Measurements from ENCODE around the gene GPR137B.

The GPR137B gene, protein sequence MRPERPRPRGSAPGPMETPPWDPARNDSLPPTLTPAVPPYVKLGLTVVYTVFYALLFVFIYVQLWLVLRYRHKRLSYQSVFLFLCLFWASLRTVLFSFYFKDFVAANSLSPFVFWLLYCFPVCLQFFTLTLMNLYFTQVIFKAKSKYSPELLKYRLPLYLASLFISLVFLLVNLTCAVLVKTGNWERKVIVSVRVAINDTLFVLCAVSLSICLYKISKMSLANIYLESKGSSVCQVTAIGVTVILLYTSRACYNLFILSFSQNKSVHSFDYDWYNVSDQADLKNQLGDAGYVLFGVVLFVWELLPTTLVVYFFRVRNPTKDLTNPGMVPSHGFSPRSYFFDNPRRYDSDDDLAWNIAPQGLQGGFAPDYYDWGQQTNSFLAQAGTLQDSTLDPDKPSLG

DNA sequence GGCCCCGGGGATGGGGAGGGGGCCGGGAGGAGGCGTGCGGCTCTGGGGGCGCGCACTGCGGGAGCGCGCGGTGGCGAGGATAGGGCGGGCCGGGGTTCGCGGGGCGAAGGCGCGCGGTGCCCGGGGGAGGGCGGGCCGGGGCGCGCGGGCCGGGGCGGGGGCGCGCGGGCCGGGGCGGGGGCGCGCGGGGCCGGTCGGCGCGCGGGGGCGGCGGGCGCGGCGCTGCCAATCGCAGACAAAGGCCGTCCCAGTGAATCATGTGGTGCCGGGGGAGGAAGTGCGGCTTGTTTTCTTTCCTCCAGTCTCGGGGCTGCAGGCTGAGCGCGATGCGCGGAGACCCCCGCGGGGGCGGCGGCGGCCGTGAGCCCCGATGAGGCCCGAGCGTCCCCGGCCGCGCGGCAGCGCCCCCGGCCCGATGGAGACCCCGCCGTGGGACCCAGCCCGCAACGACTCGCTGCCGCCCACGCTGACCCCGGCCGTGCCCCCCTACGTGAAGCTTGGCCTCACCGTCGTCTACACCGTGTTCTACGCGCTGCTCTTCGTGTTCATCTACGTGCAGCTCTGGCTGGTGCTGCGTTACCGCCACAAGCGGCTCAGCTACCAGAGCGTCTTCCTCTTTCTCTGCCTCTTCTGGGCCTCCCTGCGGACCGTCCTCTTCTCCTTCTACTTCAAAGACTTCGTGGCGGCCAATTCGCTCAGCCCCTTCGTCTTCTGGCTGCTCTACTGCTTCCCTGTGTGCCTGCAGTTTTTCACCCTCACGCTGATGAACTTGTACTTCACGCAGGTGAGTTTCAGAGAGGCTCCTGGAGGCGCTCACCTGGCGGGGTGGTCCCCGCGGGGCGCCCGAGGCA lies at the start of gene GPR137B:
GPR137B (plus strand) TSS at position 287 of the 851 bp plus-strand sequence; CDS start at position 371, 84 bp downstream.
- DNase-seq: peak; percentile 62 to 63

DNA sequence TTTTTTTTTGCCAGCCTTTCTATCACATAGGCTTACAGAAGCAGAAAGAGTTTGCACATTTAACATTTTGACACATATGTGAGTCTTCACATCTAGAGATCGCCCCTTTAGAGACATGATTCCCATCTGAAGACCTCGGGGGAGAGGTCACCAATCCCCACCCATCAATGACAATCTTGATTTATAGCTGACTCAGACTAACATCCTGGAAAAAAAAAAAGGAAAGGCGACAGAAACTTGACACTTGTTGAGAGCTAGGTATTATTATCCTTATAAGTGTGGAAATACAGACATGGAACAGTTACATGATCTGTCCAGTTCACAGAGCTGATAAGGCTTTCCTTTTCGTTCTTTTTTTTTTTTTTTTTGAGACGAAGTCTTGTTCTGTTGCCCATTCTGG lies 49.4 kb upstream of the GPR137B start:
- DNase-seq: no peak

DNA sequence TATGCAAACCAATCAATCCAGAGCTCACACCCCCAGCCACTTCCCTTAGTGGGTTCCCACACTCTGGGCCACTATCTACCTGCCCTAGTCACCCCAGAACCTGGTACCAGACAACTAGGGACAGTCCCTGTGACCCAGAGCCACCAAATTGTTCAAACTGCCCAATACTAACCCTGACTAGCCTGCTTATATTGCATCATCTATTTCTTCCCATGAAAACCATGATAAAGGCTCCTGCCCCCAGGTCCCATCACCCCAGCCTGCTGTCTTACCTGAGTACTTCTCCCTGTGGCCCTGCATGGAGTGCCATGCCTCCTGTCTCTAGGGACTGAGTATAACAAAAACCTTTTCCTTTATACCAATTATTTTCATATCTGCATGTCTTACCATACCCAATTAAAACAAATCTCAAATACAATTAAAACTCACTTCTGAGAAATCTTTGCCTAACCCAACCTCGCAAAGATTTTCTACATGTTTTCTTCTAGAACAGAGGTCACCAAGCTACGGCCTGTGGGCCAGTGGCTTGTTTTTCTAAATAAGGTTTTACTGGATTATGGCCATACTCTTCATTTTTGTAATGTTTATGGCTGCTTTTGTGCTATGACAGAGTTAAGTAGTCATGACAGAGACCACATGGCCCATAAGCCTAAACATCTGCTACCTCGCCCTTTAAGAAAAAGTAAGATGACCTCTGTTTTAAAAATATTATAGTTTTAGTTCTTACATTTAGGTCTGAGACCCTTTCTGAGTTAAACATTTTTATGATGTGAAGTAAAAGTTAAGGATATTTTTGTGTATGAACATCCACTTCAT lies 46.4 kb upstream of the GPR137B start:
- DNase-seq: no peak

DNA sequence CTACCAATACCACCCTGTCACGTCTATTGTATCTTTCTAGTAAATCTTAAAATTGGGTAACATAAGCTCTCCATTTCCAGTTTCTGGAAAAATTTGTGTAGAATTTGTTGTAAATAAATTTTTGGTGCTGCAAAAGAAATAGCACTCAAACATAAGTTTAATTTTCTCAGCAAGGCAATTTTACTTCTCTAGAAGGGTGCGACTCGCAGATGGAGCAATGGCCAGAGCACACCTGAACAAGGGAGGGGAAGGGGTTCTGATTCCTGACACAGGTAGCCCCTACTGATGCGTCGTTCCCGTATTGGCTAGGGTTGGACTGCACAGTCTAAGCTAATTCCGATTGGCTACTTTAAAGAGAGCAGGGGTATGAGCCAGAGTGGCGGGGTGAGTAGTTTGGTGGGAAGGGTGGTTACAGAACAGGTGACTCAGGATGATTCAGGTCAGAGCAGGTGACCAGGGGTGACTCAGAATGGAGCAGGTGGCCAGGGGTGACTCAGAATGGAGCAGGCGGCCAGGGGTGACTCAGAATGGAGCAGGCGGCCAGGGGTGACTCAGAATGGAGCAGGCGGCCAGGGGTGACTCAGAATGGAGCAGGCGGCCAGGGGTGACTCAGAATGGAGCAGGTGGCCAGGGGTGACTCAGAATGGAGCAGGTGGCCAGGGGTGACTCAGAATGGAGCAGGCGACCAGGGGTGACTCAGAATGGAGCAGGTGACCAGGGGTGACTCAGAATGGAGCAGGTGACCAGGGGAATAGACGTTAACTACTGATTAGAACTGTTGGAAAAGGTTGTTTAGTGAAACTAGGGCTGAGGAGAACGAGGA lies 45.5 kb upstream of the GPR137B start:
- peak; percentile 14 to 38 for DNase-seq

DNA sequence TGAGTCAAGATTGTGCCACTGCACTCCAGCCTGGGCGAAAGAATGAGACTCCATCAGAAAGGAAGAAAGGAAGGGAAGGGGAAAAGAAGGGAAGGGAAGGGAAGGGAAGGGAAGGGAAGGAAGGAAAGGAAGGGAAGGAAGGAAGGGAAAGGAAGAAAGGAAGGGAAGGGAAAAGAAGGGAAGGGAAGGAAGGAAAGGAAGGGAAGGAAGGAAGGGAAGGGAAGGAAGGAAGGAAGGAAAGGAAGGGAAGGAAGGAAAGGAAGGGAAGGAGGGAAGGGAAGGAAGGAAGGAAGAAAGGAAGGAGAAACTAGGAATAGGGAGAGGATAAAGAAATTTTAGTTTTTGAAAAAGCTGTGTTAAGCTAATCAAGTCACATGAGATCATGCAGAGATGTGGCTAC lies 44.1 kb upstream of the GPR137B start:
- DNase-seq: no peak

DNA sequence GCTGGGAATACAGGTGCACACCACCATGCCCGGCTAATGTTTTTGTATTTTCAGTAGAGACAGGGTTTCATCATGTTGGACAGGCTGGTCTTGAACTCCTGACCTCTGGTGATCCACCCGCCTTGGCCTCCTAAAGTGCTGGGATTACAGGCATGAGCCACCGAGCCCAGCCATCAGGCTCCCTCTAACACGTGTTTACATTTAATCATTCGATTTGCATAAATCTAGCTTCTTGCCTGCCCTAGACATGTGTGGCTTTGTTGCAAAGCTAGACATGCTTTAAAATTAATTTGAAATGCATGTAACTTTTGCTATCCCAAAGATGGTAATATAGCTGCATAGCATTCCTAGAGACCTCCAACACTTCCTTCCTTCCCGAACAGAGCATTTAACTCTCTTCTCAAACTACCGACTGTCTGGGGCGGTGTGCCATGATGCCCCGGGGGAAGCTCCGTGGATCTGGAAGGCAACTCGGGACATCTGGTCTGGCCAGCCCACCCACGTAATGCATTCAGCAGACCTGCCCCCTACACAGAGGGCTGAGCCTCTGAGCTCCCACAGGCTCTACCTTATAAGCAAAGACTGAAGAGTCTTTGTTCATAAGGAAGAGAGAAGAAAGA lies 42.9 kb upstream of the GPR137B start:
- no peak for DNase-seq

DNA sequence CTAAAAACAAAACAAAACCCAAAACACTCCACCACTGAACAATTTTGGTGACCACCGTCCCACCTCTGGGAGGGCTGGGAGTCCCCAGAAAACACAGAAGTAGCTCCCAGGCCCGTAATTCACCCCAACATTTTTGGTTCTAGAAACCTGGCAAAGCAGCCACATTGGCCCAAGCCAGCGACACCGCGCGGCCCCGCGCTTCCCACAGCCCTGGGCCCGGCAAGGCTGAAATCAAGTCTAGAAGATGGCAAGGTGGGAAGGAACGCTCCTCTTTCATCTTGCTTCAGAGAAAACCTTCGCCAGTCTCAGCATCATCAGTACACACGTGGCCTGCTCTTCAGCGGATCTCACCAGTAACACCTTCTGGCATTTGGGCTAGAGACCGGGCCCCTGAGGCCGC lies 41.5 kb upstream of the GPR137B start:
- no peak for DNase-seq

DNA sequence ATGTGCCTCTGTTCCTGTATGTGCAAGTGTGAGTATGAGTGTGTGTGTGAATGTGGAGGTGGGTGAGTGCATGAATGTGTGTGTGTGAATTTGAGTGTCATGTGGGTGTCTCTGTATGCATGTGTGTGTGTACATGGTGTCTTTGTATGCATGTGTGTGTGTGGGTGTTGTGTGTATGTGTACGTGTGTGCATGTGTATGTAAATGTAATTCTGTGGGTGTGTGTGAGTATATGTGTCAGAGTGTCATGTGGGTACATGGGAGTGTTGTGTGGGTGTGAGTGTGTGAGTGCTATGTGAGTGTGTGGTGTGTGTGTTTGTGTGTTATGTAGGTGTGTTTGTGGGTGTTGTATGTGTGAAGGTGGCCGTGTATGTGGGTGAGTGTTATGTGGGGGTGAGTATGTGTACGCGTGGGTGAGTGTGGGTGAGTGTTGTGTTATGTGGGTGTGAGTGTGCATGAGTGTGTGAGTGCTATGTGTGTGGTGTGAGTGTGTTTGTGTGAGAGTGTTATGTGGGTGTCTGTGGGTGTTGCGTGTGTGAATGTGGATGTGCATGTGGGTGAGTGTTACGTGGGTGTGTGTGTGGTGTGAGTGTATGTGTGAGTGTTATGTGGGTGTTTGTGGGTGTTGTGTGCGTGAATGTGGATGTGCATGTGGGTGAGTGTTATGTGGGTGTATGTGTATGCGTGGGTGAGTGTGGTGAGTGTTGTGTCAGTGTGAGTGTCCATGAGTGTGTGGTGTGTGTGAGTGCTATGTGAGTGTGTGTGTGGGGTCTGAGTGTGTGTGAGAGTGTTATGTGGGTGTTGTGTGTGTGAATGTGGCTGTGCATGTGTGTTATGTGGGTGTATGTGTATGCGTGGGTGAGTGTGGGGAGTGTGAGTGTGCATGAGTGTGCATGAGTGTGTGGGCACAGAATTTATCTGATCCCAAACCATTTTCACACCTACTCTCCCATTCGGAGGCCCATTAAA lies 40.8 kb upstream of the GPR137B start:
- no peak for DNase-seq

DNA sequence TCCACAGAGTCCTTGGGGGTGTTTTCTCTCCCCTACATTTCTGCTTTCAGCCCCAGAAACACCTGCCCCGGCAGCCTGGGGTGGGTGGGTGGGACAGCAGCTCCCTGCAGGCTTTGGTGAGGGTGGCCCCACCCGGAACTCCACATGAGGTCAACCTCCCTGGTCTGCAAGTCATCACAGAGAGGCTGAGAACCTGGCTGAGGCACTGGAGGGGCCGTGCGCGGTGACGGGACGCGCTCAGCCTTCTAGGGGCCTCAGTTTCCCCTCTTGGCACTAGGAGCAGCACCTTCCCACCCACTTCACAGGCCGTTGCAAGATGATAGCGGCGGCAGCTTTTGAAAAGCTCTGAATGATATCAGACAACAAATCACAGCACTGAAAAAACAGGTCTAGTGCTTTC lies 39.7 kb upstream of the GPR137B start:
- DNase-seq: no peak

DNA sequence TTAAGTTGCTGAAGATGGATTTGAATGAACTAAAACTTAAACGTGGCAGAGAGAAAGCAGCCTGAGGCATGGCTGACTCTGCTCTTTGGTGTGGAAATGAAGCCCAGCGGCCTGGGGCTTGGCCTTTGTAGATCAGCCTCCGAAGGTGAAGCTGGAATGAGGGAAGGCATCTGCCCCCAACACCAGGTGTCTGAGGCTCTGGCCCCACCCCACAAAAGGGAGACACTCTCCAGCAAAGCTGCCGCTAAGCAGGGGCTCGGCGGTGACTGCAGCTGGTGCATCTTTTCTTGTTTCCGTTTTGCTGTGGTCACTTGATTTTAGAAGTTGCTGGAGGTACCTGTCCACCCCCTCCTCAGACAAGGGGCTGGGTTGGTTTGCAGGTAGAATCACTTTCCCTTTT lies 39.3 kb upstream of the GPR137B start:
- DNase-seq: no peak

DNA sequence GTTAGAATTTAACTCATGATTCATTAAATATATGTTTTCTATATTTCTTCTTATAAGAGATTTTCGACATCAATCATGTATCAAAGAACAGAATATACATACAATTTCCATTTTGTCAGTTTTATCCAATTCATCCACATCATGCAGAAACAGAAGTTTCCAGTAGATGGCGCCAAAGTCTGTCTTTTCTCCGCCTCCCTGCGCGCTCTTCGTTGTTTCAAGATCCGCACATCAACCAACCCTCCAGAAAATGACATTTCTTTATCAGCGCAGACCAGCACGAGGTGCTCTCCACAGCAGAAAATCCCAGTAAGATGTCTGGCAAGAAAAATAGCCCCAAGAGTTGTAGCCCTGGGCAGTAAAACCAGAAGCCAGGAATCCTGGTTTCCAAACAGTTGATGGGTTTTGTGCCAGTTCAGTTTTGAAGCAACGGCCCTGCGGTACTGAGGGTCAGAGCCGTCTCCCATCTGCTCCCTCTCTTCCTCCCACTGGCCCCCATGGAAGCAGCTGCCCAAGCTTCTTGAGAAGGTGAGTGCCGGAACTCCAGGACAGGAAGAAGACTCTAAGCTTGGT lies 38.6 kb upstream of the GPR137B start:
- peak; percentile 79 to 81 for DNase-seq

DNA sequence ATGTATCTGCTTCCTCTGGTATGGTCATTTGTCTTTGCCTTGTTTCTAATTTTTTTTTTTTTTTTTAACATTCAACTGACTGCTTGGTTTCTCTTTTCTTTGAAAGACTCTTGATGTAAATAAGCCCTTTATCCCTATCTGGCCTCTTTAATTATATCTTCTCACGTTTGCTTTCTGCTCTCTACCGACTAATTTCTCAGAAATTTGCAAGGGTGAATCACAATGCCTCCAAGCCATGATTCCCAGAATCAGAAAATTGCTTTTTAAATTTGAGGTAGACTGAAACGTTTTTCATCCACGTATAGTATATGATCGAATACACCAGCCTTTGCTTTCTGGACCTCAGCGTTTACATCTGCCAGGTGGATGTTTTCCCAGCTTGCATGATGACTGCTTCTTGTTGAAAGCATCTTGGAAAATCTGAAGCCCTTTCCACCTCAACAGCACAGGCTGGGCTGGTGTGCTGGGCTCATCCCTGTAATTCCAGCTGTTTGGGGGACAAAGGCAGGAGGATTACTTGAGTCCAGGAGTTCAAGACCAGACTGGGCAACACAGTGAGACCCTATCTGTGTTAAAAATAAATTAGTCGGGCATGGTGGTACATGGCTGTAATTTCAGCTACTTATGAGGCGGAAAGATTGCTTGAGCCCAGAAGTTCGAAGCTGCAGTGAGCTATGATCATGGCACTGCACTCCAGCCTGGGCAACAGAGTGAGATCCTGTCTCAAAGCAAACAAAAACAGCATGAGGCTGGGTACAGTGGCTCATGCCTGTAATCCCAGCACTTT lies 35.0 kb upstream of the GPR137B start:
- DNase-seq: no peak

DNA sequence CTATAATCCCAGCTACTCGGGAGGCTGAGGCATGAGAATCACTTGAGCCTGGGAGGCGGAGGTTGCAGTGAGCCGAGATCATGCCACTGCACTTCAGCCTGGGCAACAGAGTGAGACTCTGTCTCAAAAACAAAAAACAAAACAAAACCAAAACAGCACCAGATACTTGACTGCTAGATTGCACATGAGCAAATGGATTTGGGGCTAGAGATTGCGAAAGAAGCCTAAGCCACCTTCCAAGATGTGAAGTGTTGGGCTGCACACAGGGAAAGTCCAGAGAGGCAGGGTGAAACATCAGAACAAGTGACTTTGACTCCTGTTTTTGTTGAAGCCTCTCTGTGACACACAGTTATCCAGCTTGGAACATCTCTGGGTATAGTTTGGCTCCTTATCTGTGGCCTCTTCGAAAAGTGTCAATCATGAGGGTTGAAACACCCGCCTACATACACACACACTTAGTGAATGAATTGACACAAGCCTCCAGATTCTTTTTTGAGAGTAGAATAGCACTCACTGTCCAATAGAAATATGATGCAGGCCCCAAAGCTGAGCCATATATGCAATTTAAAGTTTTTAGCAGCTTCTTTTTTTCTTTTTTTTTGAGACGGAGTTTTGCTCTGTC lies 34.2 kb upstream of the GPR137B start:
- no peak for DNase-seq

DNA sequence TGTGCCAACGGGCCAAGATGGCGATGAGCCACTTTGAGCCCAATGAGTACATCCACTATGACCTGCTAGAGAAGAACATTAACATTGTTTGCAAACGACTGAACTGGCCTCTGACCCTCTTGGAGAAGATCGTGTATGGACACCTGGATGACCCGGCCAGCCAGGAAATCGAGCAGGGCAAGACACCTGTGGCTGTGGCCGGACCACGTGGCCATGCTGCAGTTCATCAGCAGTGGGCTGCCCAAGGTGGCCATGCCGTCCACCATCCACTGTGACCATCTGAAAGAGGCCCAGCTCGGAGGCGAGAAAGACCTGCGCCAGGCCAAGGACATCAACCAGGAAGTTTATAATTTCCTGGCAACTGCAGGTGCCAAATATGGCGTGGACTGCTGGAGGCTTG lies 32.2 kb upstream of the GPR137B start:
- DNase-seq: no peak

DNA sequence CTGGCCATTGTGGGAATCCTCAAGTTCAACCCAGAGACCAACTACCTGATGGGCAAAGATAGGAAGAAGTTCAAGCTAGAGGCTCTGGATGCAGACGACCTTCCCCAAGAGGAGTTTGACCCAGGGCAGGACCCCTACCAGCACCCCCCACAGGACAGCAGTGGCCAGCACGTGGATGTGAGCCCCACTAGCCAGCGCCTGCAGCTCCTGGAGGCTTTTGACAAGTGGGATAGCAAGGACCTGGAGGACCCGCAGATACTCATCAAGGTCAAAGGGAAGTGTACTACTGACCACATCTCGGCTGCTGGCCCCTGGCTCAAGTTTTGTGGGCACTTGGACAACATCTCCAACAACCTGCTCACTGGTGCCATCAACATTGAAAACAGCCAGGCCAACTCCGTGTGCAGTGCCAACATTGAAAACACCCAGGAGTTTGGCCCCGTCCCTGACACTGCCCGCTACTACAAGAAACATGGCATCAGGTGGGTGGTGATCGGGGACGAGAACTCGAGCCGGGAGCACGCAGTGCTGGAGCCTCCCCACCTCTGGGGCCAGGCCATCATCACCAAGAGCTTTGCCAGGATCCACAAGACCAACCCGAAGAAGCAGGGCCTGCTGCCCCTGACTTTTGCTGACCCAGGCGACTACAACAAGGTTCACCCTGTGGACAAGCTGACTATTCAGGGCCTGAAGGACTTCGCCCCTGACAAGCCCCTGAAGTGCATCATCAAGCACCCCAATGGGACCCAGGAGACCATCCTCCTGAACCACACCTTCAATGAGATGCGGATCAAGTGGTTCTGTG lies 30.6 kb upstream of the GPR137B start:
- DNase-seq: no peak

DNA sequence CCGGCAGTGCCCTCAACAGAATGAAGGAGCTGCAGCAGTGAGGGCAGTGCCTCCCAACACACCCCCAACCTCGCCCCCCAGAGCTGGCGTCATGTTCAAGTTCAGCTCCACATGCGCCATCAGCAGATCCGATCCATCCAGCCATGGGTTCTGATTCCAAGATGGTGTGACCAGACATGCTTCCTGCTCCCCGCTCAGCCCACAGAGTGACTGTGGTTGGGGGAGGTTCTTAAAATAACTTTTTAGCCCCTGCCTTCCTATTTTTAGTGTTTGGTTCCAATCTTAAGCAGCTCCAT lies 30.1 kb upstream of the GPR137B start:
- DNase-seq: no peak

DNA sequence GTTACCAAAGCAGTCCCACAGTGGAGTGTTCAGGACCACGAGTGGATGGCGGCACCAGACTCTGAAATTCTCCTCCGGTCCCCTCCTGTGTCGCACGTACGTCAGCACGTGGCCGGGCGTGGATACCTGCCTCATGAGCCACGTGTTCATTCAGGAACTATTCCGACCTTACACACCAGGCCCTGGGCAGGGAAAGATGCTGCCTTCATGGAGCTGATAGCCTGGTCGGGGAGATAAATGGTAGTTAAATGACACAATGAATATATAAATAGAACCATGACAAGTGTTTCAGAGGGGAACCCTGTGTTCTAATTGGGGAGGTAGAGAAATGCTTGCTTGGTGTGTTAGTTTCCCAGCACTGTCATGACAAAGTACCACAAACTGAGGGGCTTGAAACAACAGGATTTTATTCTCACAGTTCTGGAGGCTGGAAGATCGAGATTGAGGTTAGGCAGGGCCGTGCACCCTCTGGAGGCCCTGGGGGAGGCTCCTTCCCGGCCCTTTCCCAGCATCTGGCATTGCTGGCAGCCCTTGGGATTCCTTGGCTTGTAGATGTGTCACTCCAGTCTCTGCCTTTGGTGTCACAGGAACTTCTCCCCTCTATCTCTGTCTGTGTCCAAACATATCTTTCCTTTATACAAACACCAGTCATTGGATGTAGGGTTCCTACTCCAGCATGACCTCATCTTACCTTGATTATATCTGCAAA lies 28.9 kb upstream of the GPR137B start:
- DNase-seq: no peak

Measured in Kasumi-1 (cell line).